GM18519 (cell line): Measurements from ENCODE around the gene AFF2.
"Not testable (repeated sequence)": the region's sequence is repeated elsewhere in the genome, so short reads cannot be mapped to it uniquely, and the experiment has no call there.

Source experiments
- ATAC-seq: cut with Tn5 transposase; IDR thresholded peaks from one replicate; pipeline ENCODE4 v1.9.1; 2021; ENCODE audit warnings: mild to moderate bottlenecking, moderate library complexity; ENCODE audit not compliant: unreplicated experiment, low FRiP score

AFF2 gene

DNA sequence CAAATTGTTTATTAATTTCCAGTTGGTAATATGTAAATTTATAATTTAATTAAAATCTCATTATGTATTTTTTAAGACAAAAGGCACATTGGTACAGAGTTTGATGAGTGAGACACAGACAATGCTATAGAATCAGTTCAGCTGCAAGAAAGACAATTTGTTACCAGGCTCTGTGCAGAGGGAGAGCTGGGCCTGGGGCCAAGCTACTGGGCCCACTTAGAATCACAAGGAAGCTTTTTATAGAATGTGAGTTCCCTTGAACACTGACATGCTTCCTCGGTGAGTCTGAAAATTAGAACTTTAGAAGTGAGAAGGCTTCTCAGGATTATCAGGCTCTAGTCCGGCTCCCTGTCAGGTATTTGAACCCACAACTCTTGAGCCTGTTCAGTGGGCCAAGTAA is 129.0 kb downstream of the AFF2 start:
- ATAC-seq, result no peak

DNA sequence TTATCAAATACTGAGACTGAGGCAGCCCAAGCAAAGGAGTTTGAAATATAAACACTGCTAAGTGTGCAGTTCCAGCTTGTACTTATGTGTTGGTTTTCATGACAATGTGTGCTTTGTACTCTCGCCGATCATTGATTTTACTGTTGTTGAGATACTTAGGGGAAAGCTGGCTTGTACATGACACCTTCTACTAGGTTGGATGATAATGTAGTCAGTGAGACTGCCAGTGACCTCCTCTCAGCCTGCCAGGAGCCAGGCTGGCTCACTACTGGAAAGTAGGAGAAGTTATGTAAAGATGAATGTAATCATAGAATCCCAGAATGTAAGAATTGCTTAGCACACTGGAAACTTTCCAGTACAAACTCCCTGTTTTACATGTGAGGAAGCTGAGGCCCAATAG is 132.0 kb downstream of the AFF2 start:
- no peak for ATAC-seq

DNA sequence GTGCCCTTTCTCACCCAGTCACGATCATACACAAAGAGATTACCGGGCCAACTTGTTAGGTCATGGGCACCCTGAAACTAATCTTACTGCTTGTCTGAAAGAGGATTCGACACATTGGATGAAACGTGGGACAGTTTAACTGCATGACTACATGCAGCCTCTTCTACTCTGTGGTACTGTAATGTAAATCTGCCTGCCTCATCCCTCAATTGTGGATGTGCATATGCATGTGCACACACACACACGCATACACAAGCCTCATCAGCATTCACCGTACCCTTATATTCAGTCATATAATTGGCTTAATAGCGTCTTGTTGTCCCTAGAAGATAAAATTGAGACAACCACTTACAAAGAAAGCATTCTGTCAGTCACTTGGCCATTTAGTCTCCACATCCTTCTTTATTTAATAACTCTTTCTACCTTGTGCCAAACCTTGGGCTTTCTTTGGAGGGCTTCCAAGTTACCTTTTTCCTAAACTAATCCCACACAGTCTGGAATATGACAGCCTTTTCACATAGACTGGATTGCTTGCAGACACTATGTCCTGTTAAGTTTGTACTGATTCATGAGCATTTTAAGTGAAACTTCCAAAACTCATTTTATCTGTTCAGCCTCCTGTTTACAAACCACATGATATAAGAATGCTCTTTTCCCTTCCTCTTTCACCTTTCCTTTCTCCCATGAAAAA is 132.9 kb downstream of the AFF2 start:
- ATAC-seq, result no peak

DNA sequence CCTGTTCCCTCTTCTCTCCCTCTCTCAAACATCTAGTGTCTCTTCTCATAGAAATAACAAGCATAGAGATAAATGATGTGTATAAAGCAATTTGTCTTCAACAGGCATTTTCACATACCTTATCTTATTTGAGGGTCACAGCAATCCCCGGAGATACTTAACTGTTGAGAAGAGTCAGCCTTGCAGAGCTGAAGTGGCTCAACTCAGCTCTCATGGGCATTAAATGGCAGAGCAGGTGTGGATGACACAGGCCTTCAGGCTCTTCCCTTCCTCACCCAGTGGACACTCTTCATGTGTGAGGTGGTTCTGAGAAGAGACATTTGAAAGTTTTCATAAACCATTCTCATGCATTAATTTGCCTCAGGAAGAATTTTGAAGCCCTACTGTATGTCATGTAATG is 134.2 kb downstream of the AFF2 start:
- no peak for ATAC-seq

DNA sequence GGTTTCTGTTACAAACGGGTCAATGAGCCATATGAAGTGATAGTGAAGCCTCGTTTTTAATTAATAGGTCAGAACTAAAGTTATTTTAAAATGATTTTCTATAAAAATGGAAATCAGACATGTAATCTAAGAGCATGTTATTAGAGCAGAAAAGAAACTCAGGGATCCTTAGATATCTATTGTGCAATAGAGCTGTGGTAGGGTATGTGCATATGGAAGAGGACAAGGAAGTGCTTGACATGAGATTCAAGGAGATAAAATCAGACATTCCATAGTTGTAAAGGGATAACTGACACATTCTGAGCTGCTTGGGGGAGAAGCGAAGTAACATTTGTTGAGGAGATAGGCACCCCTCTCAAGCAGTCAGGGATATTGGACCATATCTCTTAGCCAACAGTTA is 143.0 kb downstream of the AFF2 start:
- no peak for ATAC-seq

DNA sequence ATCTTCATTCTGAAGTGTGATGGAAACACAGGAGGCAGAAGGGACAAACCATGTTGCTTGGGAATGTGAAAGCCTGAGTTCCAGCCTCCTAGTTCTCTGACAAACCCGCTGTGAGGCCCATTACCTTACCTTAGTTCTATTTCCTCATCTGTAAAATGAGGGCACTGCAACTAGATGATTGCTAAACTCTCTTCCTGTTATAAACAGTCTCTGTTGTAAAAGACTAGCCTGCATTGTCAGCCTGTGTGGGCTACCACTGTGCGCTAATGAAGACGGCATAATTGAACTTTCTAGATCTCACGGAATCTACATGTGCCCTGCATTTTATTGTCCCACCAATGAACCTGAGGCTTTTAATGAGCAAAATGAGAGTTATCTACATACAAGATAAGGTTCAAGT is 147.2 kb downstream of the AFF2 start:
- no peak for ATAC-seq

DNA sequence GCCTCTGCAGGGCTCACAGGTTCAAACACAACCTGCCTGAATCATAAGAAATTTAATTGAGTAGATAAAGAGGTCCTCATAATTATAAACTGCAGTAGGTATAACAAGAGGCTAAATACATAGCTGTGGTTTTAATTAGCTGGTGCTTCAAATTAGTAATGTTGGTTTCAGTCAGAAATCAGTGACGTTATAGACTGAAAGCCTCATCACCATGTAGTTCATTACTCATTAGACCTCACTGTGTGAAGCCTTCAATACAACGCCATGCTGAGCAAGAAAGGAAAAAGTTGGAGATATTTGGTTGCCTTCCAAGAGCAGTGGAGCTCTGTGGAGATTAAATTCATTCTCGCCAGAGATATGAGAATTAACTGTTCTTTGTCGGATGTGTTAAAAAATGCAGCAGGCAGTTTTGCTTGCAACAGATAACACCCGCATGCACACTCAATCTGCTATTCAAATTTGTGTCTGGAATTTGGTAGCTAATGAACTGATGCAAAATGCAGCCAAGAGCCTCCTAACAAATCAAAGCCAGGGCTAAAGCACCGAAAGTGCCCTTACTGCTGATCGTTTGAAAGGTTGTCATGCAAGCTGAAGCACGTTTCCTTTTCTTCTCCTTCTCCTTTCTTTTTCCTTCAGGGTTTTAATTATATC is 148.9 kb downstream of the AFF2 start:
- ATAC-seq, result no peak

DNA sequence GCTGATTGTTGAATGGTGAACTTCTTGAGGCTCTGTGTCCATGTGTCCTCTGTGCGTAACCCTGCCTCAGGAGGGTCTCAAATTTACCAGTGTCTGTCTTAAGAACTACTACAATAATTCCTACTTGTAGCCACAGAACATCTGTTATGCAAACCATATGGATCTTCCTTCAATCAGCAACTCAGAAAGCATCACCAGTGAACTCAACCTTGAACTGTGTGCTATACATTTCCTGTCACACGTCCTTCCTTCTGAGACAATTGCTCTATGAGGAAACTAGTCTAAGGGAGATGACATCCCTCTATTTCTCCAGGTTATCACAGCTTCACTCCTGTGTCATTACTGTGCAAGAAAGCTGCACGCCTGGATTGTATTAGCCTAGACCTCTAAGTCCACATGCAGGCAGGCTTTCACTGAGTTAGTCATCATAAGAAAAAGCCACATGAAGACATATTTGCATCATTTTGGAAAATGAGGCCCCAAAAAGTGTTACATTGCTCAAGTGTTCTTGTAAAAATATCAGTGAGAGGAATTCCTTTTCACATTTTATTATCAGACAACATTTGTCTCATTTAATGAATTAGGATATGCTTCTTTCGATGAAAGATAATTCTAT is 157.8 kb downstream of the AFF2 start:
- ATAC-seq, result no peak

DNA sequence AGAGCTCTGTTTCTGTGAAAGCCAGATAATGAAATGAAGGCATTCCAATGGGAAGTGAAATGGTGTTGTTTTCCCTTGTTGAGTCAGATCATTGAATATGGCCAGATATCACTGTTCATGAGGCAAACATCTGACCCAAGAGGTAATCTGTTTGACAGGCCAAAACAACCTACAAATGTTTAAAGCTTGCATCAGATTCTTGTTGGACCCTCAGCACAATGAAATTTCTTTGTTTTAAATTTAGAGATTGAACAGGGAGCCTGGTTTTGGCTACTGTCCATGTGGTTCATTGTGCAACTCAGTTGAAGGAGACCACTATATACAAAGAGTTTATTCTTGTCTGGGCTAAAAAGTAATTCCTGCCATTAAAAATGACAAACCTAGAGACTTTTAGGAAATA is 159.1 kb downstream of the AFF2 start:
- ATAC-seq, result no peak

DNA sequence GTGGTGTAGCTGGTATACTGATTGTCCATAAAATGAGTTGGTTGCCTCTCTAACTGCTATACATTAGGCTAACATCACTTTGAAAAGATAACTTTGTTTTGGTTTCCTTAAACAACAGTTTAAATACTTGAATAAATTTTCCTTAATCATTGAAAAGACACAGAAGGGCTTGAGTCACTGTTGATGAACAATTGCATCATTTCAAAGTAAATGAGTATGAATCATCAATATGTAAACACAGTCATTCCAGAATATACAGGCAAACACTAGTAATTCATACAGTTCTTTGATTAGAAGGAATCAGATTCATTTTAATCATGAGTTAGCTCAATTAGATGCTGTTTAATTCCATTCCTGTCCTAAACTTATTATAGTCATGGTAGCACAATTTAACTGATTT is 160.6 kb downstream of the AFF2 start:
- no peak for ATAC-seq

DNA sequence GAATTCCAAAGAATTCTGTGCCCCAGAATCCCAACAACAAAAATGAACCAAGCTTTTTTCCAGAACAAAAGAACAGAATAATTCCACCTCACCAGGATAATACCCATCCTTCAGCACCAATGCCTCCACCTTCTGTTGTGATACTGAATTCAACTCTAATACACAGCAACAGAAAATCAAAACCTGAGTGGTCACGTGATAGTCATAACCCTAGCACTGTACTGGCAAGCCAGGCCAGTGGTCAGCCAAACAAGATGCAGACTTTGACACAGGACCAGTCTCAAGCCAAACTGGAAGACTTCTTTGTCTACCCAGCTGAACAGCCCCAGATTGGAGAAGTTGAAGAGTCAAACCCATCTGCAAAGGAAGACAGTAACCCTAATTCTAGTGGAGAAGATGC is 161.6 kb downstream of the AFF2 start:
- ATAC-seq, result no peak

DNA sequence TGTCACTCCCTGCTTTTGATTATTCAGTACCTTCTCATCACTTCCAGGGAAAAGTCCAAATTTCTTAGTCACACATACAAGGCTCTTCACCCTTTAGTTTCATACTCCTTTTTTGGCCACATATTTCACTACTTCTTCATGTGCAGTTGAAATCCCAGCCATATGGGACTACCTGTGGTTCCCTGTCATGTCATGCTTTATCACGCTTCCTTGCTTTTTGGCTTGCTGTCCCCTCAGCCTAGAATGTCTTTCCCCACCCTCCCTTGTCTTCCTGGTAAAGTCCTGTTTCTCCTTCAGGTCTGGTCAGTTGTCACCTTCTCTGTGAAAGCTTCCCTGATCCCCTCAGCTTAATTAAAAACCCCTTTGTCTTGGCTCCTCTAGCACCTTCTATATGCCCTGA is 163.8 kb downstream of the AFF2 start:
- no peak for ATAC-seq

DNA sequence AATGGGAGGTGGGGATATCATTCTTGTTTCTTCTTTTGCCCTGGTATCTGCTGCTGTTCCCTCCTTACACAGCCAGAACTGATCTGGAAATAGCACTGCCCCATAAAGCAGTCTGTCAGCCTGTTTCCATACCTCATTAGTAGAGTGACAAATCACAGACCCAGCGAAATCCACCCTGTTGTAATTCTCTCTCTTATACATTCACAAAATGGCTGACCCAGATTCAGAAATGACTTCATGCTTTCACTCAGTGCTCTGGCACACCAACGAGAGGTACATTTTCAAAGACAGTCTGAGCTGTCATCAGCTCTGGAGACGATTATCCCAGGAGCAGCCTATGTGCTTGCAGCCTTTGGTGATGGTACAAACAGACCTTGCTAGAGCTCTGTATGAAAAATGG is 164.6 kb downstream of the AFF2 start:
- no peak for ATAC-seq

DNA sequence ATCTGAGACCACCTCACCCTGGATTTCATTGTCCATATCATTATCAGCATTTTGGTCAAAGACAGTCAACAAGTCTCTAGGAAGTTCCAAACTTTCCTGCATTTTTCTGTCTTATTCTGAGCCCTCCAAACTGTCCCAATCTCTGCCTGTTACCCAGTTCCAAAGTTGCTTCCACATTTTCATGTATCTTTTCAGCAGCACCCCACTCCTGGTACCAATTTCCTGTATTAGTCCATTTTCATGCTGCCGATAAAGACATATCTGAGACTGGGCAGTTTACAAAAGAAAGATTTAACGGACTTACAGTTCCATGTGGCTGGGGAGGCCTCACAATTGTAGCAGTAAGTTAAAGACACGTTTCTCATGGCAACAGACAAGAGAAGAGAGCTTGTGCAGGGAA is 168.8 kb downstream of the AFF2 start:
- not testable (repeated sequence) for ATAC-seq

DNA sequence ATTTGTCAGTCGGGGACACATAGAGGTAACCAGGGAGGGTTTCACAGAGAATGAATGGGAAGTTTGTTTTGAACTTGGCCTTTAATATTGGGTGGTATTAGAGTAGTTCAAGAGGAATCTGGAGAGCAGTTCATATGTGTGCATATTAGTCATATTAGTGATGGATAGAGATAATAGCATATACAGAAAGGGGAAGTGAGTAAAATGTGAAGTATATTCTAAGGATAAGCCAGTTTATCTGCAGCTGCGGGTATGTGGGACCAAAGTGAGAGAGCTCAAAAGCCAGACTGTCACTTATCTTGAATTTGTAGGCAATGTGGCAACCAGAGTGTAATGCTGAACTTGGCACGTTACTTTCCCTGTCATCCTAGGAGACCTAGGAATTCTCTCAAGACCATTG is 169.9 kb downstream of the AFF2 start:
- ATAC-seq, result peak; percentile 88

DNA sequence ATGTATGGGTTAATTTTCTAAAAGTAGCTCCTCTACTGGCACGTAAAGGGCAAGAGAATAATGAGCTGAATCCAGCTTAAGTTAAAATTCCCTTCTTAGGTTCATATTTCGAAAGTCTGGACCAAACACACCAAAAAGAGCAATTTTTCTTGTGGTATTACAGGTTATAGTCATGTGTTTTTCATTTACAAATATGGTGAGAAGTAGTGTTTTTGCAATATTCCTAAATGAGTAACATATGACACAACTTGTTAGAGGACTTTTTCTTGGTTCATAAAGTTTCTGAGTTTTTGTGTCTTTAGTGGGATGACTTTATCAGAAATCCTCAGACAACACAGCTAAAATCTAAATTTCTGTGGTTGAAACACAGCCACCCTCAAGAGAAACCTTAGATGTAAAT is 172.1 kb downstream of the AFF2 start:
- ATAC-seq, result no peak

DNA sequence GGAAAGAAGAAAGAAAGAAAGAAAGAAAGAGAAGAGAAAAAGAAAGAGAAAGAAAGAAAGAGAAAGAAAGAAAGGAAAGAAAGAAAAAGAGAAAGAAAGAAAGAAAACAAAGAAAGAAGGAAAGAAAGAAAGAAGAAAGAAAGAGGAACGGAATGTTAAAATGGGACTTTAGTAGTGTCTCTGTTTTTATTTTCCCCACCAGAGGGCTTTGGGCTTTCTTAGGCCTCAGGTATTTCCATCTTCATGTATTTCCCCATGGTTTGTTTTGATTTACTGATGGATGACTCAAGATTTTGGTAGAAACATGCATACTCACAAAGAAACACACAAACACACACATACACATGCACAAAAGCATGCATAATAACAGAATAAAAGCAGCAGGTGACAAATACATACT is 181.2 kb downstream of the AFF2 start:
- no peak for ATAC-seq

DNA sequence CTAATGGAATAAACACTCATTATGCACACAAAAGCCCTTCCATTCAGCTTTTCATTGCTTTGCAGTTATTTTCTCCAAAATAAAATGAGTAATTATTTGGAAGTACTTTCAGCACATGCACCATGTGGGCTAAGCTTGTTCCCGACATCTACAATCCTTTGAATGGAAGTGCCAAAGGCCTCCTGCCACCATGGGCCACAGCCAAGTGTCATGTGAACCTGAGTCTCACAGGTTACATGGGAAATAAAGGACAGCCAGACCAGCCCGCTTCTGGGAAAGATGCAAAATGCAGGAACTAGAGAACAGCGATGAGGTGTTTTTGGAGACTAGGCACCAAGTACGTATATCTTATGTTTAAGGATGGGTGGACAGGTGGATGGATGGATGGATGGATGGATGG is 181.8 kb downstream of the AFF2 start:
- no peak for ATAC-seq

DNA sequence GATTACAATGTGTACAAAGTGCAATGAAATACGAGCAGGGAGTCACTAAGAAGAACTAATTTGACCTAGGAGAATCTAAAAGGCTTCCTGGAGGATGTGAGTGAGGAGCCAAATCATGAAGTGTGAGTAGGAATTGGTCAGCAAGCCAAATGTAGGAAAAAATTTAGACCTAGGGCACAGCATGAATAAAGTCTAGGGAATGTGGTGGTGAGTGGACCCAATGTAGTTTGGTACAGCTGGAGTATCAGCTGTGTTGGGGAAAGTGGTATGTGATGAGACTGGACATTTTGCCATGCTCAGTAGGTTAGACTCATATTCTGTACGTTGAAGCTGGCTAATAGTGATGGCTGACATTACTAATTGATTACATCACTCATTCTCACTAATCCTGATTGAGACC is 191.0 kb downstream of the AFF2 start:
- no peak for ATAC-seq

DNA sequence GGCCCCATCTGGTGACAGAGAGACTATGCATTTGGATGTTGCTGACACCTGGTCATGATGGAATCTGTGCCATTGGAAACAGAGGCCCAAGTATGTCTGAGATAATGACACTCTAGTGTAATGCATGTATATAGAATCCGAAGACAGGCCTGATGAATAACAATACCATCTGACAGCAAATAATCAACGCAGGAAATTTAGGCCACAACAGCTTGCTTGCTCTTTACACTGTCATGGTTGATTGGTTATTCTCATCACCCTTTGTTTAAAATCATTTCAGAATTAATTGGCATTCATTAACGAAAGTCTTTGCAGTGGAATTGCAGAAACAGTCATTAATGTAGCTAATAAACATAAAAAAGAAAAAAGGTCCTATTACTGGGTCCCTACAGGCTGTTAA is 194.8 kb downstream of the AFF2 start:
- ATAC-seq, result no peak

DNA sequence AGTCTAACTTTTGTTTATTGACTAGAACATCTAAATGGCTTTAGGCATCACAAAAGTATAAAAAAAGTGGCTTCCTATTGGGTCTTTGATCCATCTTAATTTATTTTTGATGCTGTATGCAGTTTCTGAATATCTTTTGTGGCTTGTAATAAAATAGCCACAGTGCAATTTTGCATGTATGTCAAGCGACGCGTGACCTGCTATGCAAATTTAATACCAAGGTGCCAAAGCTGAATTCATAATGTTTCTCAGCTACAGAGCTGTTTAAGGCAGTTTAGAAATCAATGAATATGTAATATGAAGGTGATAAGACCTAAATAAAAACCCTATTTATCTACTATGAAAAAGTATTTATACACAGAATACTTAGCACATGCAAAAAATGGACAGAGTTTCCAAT is 197.8 kb downstream of the AFF2 start:
- no peak for ATAC-seq

DNA sequence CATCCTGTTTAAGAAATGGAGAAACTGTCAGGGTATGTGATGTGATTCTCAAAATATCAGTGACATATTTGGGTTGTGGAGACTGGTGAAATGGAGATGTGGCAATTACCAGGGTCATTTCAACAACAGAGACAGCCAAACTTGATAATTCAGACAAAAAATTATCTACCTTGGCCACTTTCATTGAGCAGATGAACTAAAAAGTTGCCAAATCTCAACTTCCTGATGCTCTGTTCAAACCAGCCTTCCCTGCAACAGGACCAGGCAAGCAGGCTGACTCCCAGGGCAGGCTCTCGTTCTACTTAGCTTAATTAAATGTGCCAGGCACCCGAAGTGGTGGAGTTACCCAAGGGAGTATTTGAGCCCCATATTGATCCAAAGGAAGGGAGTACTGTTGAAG is 199.6 kb downstream of the AFF2 start:
- ATAC-seq, result no peak
